GM18867 (cell line): ENCODE results near the gene KCNJ12.
"Not testable (repeated sequence)": the region's sequence is repeated elsewhere in the genome, so short reads cannot be mapped to it uniquely, and the experiment has no call there.

Experiments
- ATAC-seq: cut with Tn5 transposase; IDR thresholded peaks from one replicate; pipeline ENCODE4 v1.9.1; 2021; ENCODE audit warnings: mild to moderate bottlenecking, moderate library complexity; ENCODE audit not compliant: unreplicated experiment

KCNJ12 gene

DNA sequence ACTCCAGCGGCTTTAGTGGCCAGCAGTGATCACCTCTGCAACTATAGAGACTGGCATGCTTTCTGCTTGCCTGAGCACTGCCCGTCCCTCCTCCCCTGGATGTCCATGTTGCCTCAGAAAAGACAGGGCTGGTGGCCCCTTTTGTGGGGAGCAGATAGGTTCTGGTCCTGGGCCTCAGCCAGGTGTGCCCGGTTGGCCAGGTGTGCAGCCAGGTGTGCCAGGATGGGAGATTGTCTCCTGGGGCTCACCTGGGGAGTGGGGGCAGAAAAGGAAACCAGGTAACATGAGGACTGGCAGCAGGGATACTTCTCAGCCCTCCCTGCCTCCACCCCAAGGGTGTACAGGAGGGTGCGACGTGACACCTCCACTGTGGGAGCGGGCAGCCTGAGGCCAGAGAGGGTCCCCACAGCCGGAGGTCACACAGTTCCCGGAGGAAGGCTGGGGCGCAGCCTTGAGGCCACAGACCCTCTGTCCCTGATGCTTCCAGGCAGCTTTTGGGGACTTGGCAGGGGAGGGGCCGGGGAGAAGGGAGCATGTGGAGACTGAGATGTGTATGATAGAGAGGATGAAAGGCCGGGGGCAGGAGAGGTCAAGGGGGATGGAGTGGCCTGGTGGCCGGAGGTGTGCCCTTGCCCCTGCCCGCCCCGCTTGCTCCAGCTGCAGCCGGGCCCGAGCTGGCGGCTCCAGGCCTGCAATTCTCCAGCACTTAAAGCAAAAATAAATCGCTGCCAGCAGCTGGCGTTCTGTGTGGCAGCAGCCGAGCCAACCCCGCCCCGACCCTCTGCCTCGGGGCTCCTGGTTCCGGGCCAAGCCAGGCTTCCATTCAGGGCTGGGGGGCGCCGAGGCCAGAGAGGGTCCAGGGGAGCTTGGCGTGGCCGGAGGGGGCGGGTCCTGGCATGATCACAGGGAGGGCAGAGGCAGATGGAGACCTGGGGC is 6.7 kb downstream of the KCNJ12 start:
- no peak for ATAC-seq

DNA sequence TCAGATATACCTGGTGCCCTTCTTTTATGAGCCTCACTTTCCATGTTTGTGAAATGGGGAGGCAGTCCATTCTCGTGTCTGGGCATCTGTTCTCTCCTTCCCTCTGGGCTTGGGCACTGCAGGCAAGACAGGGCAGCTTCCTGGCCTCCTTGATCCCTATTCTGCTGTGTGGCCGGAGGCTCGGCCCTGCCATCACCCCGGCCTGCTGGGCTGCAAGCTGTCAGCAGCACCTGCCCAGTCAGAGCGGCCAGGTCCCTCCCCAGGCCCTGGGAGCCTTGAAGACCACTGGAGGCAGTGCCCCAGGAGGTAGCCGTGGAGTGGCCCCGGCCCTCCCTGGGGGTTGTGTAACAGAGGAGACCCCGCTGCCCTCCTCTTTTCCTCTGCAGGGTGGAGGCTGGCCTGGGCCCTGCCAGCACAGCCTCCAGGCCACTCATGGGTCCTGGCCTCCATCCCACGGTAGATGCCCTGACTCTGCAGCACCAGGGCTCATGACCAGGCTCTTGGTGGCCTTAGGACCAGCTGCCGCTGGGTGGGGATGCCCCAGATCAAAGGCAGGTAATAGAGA is 9.2 kb downstream of the KCNJ12 start:
- ATAC-seq = no peak

DNA sequence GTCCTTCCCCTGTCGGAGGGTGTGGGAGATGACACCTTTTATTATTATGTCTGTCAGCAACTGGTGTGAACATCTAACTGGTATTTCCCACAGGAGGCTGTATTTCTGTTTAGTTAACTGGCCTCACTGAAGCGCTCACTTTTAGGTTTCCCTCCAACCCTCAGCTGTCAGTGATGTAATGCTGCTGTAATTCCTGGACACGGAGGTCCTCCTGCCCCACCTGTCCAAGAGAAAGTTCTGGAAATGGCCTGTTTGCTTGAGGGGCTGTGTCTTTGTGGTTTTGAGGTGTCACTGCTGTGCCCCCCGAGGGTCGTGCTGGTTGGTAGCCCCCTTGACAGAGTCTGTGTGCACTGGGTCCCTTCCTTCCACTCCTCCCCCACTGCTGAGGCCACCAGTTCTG is 11.5 kb downstream of the KCNJ12 start:
- ATAC-seq = no peak

DNA sequence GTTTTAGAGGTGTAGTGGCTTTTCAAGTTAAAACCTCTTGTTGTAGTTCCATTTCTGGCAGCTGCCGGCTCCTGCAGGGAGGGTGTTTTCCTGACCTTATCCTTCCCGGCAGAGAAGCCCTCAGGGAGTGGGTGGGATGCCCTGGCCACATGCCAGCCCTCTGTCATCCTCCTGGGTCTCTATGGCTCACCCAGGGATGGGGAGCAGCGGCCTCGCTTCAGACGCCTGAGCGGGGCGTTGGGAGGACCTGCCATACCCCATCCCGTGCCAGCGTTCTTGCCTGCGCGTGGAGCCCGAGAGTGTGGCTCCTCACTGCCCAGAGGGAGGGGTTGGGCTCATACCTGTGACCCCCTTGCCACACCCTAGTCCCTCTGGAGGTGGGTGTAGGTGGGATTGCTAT is 11.9 kb downstream of the KCNJ12 start:
- ATAC-seq = no peak

DNA sequence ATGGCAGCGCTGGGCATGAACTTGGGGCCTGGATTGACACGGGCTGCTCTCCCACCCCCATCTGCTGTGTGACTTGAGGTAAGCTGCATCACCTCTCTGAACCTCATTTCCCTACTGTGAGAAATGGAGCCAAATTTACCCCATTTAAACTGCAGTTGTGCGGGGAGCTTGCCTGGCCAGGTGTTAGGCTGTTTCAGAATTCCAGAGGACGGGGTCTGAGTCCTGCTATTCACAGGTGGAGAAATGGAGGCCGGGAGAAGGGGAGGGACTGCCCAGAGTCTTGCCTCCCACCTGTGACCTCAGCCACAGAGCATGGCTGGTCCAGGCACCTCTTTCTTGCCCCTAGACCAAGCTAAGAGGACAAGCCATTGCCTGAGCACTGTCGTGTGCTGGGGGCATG is 12.8 kb downstream of the KCNJ12 start:
- no peak for ATAC-seq

DNA sequence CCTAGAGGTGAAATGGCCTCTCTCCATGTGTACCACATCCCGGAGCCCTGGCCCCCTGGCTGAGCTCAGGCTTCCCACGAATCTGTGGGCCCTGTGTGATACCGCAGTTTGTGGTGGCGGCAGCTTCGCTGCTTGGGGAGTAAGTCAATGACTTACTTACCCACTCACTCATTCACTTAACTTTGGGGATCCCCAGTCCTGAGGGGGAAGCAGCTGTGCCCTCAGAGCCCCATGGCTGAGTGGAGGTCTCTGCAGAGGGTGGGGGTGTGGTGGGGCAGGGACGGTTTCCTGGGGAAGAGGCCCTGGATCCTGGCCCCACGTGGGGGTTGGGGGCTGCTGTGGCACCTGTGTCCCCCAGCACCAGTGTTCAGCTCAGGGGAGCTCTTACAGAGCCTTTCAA is 13.2 kb downstream of the KCNJ12 start:
- ATAC-seq = no peak

DNA sequence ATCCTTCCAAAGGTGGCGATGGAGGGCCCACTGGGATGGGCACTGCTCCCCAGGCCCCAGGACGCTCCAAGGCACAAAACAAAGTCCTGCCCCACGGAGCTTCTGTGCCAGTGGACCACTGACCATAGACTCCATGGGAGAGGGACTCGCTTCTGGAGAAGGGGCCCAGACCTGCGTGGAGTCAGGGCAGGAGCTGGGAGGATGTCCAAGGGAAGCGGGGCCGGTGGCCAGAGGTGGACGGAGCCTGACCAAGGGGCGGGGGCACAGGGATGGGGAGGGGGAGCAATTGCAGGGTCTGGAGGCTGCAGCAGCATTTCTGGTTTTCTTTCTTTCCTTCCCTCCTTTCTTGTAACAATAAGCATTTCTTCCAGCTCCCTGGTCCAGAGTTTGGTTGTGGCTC is 14.1 kb downstream of the KCNJ12 start:
- ATAC-seq = no peak

DNA sequence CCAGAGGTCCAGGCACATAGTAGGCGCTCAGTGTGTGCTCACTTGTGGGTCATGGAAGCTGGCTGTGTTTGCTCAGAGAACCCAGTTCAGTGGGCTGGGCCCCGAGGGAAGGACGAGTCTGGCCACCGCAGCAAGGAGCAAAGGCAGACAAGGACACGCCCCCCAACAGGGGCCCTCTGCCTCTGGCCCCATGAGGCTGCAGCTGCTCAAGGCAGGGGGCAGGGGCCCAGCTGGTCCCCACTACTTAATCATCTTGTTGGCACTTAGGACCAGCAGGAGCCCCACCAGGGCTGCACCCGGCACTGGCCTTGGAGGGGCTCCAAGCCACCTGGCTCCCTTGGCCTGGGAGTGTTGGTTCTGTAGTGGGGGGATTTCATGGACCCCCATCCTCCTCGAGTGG is 16.1 kb downstream of the KCNJ12 start:
- ATAC-seq = no peak

DNA sequence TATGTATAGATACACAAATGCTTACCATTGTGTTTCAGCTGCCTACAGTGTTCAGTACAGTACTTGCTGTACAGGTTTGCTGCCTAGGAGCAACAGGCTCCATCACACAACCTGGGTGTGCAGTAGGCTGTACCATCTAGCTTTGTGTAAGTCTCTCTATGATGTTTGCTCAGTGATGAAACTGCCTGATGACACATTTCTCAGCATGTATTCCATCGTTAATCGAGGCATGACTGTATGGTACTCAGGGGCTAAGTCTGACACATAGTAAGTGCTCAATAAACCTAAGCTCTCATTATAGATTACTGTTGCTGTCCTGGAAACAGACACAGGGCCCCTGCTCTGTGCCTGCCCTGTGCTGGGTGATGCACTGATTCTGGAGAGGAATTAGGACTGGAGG is 18.1 kb downstream of the KCNJ12 start:
- ATAC-seq = no peak

DNA sequence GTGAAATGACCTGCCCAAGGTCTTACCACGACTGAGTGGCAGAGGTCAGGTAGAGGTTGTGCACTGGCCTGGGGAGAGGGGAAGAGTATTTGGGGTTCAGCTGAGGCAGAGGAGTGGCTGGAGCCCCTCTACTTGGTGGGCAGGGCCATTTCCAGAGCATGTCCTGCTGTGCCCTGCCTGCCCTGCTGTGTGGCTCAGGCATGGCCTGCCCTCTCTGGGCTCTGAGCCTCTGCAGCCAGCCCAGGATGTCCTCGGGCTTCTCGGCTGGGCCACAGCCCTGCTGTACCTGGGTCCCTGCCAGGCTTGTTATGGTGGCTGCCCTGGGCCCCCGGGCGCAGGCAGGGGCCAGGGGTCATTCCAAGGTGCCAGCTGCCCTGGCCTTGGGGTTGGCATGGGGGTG is 19.6 kb downstream of the KCNJ12 start:
- ATAC-seq = no peak

DNA sequence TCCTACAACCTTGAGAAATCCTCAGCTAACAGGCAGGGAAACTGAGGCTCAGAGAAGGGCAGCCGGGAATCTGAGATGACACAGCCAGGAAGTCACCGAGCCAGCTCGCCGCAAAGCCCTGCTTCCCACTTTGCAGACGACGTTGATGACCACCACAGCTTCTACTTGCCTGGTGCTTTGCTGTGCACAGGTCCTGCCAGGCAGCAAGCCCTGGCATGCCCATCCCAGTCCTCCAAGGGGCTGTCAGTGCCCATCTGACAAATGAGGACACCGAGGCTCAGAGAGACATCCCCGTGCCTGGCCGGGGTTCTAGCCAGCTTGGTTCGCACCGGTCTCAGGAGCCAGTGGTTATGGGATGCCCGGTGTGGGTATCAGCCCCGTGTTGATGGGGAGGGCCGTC is 20.1 kb downstream of the KCNJ12 start:
- no peak for ATAC-seq

DNA sequence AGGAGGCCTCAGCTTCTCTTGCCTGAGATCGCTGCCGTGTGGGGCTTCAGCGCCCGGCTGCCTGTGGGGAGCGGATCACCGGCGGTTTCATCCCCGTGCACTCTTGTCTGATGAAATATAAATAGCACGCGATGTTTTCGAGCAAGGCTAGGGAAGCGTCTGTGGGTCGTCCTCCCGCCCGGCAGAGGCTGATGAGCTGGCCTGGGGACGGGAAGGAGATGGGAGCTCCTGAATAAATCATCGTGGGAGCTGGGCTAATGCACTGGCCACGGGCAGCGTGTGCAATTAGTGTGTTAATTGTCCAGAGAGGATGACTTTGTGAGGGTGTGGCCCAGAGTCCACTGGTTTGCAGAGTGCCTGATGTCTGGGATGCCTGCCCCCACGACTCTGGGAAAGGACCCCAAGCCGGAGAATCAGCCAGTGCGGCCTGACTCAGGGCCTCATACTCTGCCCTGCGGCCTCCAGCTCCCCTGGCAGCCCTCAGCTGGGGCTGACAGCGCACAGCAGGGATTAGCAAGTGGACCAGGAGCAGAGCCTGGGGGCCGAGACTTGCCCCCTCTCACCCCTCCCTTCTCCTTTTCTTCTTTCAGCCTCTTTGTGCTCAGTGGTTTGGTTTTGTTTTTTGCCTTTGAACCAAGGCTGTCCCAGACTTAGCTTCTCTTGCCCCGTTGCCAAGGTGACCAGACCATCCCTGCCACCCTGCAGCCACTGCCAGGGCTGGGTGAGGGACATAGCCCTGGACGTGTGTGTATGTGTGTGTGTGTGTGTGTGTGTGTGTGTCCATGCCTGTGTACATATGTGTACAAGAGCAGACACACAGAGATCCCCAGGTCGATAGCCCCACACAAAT is 21.4 kb downstream of the KCNJ12 start:
- no peak for ATAC-seq

DNA sequence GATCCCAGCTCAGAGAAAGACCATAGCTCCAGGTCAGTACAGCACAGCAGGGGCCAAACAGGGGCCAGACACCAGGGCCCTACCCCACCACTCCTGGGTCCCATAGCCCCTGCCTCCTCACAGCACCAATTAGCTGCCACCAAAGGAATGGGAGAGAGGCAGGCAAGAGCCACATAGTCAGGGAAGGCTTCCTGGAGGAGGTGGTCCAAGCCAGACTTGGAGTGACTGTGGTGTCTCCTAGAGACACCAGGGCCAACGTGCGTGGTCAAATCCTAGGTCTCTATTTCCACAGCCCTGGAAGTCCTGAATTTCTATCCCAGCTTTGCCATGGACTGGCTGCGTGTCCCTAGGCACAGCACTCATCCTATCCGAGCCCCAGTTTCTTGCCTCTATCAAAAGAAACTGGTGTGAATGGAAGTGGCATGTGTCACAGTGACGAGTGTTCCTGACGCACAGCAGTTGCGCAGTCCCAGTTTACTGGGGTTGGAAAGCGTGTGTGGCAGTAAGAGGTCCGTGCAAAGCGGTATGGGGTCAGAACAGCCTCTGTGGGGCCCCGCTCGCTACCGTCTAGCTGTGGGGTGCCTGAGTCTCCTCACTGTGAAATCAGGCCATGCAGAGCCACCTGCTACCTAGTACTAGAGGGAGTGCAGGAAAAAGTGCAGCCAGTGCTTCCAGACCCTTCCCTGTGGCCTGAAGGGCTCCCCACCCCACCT is 23.5 kb downstream of the KCNJ12 start:
- ATAC-seq = no peak

DNA sequence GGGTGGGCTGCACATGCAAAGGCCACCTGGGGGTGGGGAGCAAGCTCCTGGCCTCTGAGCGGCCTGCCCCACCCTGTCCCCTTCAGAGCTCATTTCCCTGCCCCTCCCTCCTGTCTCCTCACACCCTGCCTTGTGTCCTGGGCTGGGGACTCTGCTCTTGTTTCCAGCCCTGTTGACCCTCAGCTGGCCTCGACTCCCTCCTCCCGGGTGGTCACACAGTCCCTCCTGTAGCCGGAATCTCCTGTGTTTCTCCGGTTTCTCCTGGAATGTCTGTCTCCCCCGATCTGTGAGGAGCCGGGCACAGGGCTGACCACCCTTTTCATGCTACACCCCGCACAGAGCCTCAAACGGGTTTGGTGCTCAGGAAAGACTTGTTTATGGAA is 24.0 kb downstream of the KCNJ12 start:
- not testable (repeated sequence) for ATAC-seq

DNA sequence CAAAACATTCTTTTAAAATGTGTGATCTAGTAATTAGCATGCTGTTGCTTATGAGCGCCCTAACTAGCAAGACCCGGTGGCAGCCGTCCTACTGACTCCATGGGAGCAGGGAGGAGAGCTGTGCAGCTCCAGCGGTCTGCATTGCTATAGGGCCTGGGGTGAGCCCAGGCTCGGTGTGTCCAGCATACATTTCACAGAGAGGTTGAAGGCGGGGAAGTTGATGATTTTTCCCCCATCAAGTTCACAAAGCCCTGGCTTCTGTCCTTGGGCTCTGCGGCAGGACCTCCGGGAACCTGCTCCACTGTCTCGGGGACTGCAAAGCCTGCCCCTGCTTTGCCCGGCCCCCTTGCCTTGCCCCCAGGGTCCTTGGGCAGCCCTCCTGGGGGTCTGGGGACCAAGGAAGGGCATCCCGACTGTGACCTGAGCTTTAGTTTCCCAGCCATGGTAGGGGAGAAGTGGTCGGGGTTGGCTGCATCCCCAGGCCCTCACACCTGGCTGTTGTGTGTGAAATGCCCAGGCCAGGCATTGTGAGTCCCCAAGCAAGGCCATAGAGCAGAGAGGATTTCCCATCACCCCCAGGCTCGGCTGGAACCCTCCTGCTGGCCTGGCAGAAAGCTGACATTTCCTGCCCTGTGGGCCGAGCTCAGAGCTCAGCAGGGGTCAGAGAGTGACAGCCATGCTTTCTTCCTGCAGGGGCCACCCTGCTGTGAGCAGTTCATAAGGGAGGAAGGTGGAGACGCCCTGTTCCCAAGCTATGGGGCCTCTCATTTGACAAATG is 24.8 kb downstream of the KCNJ12 start:
- no peak for ATAC-seq

DNA sequence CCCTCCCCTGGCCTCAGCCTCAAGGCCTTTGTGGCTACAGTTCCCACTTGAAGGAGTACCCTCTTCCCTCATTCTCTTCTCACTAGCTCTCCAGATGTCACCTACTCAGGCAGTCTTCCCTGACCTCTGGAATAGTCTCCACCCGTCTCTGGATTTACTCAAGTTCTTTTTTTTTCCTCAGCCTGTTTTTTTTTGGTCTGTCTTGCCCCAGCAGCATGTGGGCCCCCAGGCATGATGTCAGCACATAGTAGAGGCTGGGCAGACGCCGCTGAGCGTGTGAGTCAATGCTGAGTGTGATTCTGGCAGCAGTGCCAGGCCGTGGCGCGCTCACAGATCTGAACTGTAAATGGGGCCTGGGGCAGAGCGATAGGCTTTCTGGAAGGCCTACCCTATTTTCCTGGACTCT is 26.0 kb downstream of the KCNJ12 start:
- ATAC-seq = not testable (repeated sequence)

DNA sequence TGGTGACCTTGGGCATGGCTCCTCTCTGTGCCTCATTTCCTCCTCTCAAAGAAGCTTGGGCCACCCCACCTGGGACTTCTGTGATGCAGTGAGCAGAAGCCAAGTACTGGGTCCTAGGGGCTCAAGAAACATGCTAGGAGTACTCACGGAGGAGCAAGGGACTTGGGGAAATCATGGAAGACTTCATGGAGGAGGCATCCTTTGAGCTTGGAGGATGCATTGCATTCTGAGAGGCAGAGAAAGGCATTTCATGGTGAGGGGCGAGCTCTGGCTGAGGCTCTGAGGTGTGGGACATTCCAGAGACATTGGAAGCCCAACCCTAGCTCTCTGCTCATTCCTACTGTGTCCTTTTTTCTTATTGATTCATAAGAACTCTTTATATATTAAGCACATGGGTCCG is 26.8 kb downstream of the KCNJ12 start:
- not testable (repeated sequence) for ATAC-seq

DNA sequence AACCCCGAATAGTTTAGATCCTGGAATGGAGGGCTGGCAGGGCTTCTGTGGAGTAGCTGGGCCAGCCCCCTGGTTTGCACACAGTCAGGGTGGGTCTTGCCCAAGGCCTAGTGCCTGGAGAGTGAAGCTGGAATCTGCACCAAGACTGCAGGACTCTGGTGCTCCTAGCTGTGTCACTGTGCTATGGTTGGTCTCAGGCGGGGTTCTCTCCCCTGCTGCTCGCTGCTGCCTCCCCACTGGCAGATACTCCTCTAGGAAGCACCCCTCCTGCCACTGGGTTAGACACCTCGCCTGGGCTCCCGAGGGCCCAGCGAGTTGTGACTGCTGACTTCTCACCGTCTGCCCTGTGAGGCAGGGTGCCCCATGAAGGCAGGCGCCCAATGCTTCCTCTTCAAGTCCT is 27.9 kb downstream of the KCNJ12 start:
- ATAC-seq = not testable (repeated sequence)

DNA sequence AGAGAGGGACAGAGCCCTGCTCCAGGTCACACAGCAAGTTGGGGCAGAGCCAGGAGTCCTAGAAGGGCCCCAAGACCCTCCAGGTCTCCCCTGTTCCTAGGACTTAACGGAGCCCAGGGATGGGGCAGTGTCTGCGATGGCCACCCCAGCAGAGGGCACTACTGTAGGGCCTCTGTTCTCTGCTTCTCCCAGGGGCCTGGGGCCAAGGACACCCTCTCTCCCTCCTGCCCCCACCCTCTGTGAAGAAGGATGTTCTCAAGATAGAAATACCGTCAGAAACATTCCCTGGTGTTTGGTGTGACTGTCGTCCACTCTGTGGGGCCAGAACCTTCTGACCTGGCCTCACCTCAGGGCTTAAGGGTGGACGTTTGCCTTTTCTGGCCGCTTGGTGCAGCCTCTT is 28.4 kb downstream of the KCNJ12 start:
- not testable (repeated sequence) for ATAC-seq
